Ovary (tissue), 3 donors: ENCODE results near the gene CCDC126.

Experiments
- CTCF ChIP-seq, 3 donors: fragments of 450-650 bp in 2 of 3; fragments of 200-600 bp in 1 of 3; IDR thresholded peaks; one replicate each; pipeline versions ENCODE4 v1.5.1 to v1.8.0; 2016 to 2022; ENCODE audit warnings: antibody characterized with exemption in 3 of 3, mild to moderate bottlenecking in 1 of 3
- EP300 ChIP-seq: sonication (generic); formaldehyde crosslinking; IDR thresholded peaks from one replicate; pipeline ENCODE4 v1.6.1; 2017; ENCODE audit warnings: antibody characterized with exemption
- donor health status: DM: no; HTN: no; CAD: no.

DNA sequence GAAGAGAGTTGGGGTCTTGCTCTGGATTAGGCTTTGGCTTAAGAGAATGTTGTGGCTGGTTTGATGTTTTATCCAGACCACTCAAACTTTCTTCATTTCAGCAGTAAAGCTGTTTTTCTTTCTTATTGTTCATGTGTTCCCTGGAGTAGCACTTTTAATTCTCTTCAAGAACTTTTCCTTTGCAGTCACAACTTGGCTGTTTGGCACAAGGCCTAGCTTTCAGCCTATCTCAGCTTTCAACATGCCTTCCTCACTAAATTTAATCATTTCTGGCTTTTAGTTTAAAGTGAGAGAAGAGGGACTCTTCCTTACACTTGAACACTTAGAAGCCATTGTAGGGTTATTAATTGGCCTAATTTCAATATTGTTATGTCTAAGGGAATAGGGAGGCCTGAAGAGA, 18.1 kb downstream of the CCDC126 start:
- TF ChIP-seq CTCF (IDR thresholded peaks at IDR 0.05) (no peak), EP300 (no peak)
